ENCODE results near the gene ITGAV.

ITGAV gene

DNA sequence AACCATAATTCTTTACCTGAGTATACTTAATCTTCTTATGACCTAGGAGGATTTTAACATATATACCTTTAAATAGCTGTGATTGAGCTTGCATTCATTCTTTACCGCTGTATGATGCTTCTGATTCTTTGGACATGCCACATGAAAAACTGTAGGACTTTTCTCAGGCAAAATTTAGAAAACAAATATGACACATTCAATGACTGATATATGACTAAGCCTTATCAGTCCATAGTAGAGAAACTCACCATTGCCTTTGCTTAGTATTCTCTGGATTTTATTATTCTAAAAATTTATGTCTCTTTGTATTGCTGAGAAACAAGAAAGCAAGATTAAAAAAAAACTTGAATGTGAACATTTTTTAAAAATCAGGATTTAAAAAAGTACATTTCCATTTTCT is 107.7 kb downstream of the ITGAV start:
- no peaks in the 10 kb centered on the region for H3K9me3 ChIP-seq (ENCODE audit: insufficient read depth, low read depth, low read length)
- H4K8ac ChIP-seq (ENCODE audit: low read depth, low read length): no peak overlapping the region
- no peak overlapping the region for H2BK120ac ChIP-seq (ENCODE audit: insufficient read depth, low read length, poor library complexity)
- H2AFZ ChIP-seq (ENCODE audit: insufficient read depth, low read length, poor library complexity): no peak overlapping the region
- WGBS (ENCODE audit: extremely low coverage, insufficient coverage, insufficient read length): no CpG with 5 or more reads among the region's 1 CpG
- no peak overlapping the region for H3K4ac ChIP-seq (ENCODE audit: low read depth, low read length)
- H3K79me2 ChIP-seq (ENCODE audit: control insufficient read depth, insufficient read depth, low read length, poor library complexity): no peaks in the 10 kb centered on the region
- H3K23ac ChIP-seq (ENCODE audit: low read length): no peak overlapping the region
- H2AK5ac ChIP-seq (ENCODE audit: low read length): no peak overlapping the region
- no peak overlapping the region for H4K12ac ChIP-seq (ENCODE audit: low read depth, low read length)
- H3K27ac ChIP-seq (ENCODE audit: low read depth, low read length): no peak overlapping the region
- no peaks in the 10 kb centered on the region for H3K27me3 ChIP-seq (ENCODE audit: insufficient read depth, low read length)
- no peak overlapping the region for H3K9ac ChIP-seq (ENCODE audit: low read length)
- no peak overlapping the region for H3K18ac ChIP-seq (ENCODE audit: low read length)
- DNase-seq: no peak
- H3K4me2 ChIP-seq (ENCODE audit: low read length): no peak overlapping the region
- no peak overlapping the region for H2BK12ac ChIP-seq (ENCODE audit: low read length)
- H3K4me1 ChIP-seq (ENCODE audit: control insufficient read depth in 1 of 2, insufficient read depth in 2 of 2, low read length in 2 of 2): peaks cover 0 to 4% of the 10 kb centered on the region in 2 experiments
- no peaks in the 10 kb centered on the region for H3K36me3 ChIP-seq (ENCODE audit: control insufficient read depth in 1 of 2, insufficient read depth in 2 of 2, low read length in 2 of 2)
- no peak overlapping the region for H3K4me3 ChIP-seq (ENCODE audit: low read depth, low read length)
- H2BK5ac ChIP-seq (ENCODE audit: low read depth, low read length, poor library complexity): no peak overlapping the region
- peaks cover 4% of the 10 kb centered on the region for H3K79me1 ChIP-seq (ENCODE audit: low read length)
- no peak overlapping the region for H3K14ac ChIP-seq (ENCODE audit: low read length)
- H4K91ac ChIP-seq (ENCODE audit: low read depth, low read length): no peak overlapping the region

DNA sequence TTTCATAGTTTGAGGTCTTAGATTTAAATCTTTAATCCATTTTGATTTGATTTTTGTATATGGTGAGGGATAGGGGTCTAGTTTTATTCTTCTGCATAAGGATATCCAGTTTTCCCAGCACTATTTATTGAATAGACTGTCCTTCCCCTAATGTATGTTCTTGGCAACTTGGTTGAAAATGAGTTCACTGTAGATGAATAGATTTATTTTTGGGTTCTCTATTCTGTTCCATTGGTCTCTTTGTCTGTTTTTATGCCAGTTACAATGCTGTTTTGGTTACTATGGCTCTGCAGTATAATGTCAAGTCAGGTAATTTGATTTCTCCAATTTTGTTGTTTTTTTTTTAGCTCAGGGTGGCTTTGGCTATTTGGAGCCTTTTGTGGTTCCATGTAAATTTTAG is 109.9 kb downstream of the ITGAV start:
- H3K27me3 ChIP-seq (ENCODE audit: insufficient read depth, low read length): no peaks in the 10 kb centered on the region
- H2BK120ac ChIP-seq (ENCODE audit: insufficient read depth, low read length, poor library complexity): no peak overlapping the region
- no peak overlapping the region for H4K8ac ChIP-seq (ENCODE audit: low read depth, low read length)
- no peak overlapping the region for H3K18ac ChIP-seq (ENCODE audit: low read length)
- H3K79me1 ChIP-seq (ENCODE audit: low read length): no peaks in the 10 kb centered on the region
- H2BK12ac ChIP-seq (ENCODE audit: low read length): no peak overlapping the region
- no peaks in the 10 kb centered on the region for H3K9me3 ChIP-seq (ENCODE audit: insufficient read depth, low read depth, low read length)
- no peak overlapping the region for H3K27ac ChIP-seq (ENCODE audit: low read depth, low read length)
- H3K23ac ChIP-seq (ENCODE audit: low read length): no peak overlapping the region
- no peak overlapping the region for H2AK5ac ChIP-seq (ENCODE audit: low read length)
- H4K12ac ChIP-seq (ENCODE audit: low read depth, low read length): no peak overlapping the region
- no peak overlapping the region for H3K4me3 ChIP-seq (ENCODE audit: low read depth, low read length)
- no peaks in the 10 kb centered on the region for H3K79me2 ChIP-seq (ENCODE audit: control insufficient read depth, insufficient read depth, low read length, poor library complexity)
- H3K9ac ChIP-seq (ENCODE audit: low read length): no peak overlapping the region
- H4K91ac ChIP-seq (ENCODE audit: low read depth, low read length): no peak overlapping the region
- H3K14ac ChIP-seq (ENCODE audit: low read length): no peak overlapping the region
- no peak for DNase-seq
- no peaks in the 10 kb centered on the region for H3K4me1 ChIP-seq (ENCODE audit: control insufficient read depth in 1 of 2, insufficient read depth in 2 of 2, low read length in 2 of 2)
- no peak overlapping the region for H3K4me2 ChIP-seq (ENCODE audit: low read length)
- H3K36me3 ChIP-seq (ENCODE audit: control insufficient read depth in 1 of 2, insufficient read depth in 2 of 2, low read length in 2 of 2): no peaks in the 10 kb centered on the region
- H3K4ac ChIP-seq (ENCODE audit: low read depth, low read length): no peak overlapping the region
- H2BK5ac ChIP-seq (ENCODE audit: low read depth, low read length, poor library complexity): no peak overlapping the region
- H2AFZ ChIP-seq (ENCODE audit: insufficient read depth, low read length, poor library complexity): no peak overlapping the region

DNA sequence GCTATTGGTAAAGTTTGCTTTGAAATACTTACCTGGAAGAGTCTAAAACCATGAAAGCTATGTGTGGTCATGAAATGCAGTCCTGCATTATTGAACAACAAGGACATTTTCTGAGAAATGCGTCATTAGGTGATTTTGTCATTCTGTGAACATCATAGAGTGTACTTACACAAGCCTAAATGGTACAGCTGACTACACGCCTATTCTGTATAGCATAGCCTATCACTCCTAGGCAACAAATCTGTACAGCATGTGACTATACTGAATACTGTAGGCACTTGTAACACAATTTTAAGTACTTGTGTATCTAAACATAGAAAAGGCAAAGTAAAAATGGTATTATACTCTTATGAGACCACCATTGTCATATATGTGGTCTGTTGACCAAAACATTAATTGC is 112.2 kb downstream of the ITGAV start:
- Histone ChIP-seq H2AK5ac (ENCODE audit: low read length) (no peak overlapping the region), H4K91ac (ENCODE audit: low read depth, low read length) (no peak overlapping the region), H2BK120ac (ENCODE audit: insufficient read depth, low read length, poor library complexity) (no peak overlapping the region), H3K9ac (ENCODE audit: low read length) (no peak overlapping the region), H3K4ac (ENCODE audit: low read depth, low read length) (no peak overlapping the region), H3K14ac (ENCODE audit: low read length) (no peak overlapping the region), H3K79me1 (ENCODE audit: low read length) (no peaks in the 10 kb centered on the region), H3K79me2 (ENCODE audit: control insufficient read depth, insufficient read depth, low read length, poor library complexity) (no peaks in the 10 kb centered on the region), H3K27ac (ENCODE audit: low read depth, low read length) (no peak overlapping the region), H2BK12ac (ENCODE audit: low read length) (no peak overlapping the region), H3K23ac (ENCODE audit: low read length) (no peak overlapping the region), H3K27me3 (ENCODE audit: insufficient read depth, low read length) (no peaks in the 10 kb centered on the region), H2AFZ (ENCODE audit: insufficient read depth, low read length, poor library complexity) (no peak overlapping the region), H2BK5ac (ENCODE audit: low read depth, low read length, poor library complexity) (no peak overlapping the region), H3K4me2 (ENCODE audit: low read length) (no peak overlapping the region), H4K8ac (ENCODE audit: low read depth, low read length) (no peak overlapping the region), H3K9me3 (ENCODE audit: insufficient read depth, low read depth, low read length) (no peaks in the 10 kb centered on the region), H4K12ac (ENCODE audit: low read depth, low read length) (no peak overlapping the region), H3K18ac (ENCODE audit: low read length) (no peak overlapping the region), H3K4me1 (ENCODE audit: control insufficient read depth in 1 of 2, insufficient read depth in 2 of 2, low read length in 2 of 2) (no peaks in the 10 kb centered on the region), H3K36me3 (ENCODE audit: control insufficient read depth in 1 of 2, insufficient read depth in 2 of 2, low read length in 2 of 2) (peaks cover 0 to 2% of the 10 kb centered on the region in 2 experiments), H3K4me3 (ENCODE audit: low read depth, low read length) (no peak overlapping the region)
- DNase-seq: no peak
- WGBS (ENCODE audit: extremely low coverage, insufficient coverage, insufficient read length): no CpG with 5 or more reads among the region's 2 CpGs

DNA sequence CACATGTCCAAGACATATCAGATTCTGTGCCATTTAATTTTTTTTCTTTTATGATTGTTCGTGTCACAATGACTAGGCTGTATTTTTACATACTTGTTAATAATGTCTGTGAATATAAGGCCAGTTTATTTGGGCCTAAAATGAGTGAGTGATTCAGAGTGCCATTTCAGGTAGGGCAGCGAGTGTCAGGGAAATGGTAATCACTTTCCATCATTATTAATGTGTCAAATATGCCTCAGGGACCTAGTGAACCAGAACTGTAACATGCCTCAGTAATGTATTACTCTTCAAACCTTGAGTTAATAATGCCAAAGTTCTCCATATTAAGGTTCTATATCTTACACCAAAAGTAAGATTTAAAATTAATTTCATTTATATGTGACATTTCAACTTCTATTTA is 112.6 kb downstream of the ITGAV start:
- no peaks in the 10 kb centered on the region for H3K79me1 ChIP-seq (ENCODE audit: low read length)
- H3K79me2 ChIP-seq (ENCODE audit: control insufficient read depth, insufficient read depth, low read length, poor library complexity): no peaks in the 10 kb centered on the region
- no peaks in the 10 kb centered on the region for H3K9me3 ChIP-seq (ENCODE audit: insufficient read depth, low read depth, low read length)
- no peak overlapping the region for H4K91ac ChIP-seq (ENCODE audit: low read depth, low read length)
- no peak overlapping the region for H3K4me2 ChIP-seq (ENCODE audit: low read length)
- H2AFZ ChIP-seq (ENCODE audit: insufficient read depth, low read length, poor library complexity): no peak overlapping the region
- no peak overlapping the region for H3K14ac ChIP-seq (ENCODE audit: low read length)
- H2BK12ac ChIP-seq (ENCODE audit: low read length): no peak overlapping the region
- H3K18ac ChIP-seq (ENCODE audit: low read length): no peak overlapping the region
- H3K4me1 ChIP-seq (ENCODE audit: control insufficient read depth in 1 of 2, insufficient read depth in 2 of 2, low read length in 2 of 2): no peaks in the 10 kb centered on the region
- no peak overlapping the region for H3K9ac ChIP-seq (ENCODE audit: low read length)
- no peak for DNase-seq
- H4K8ac ChIP-seq (ENCODE audit: low read depth, low read length): no peak overlapping the region
- no peak overlapping the region for H2AK5ac ChIP-seq (ENCODE audit: low read length)
- H4K12ac ChIP-seq (ENCODE audit: low read depth, low read length): no peak overlapping the region
- no peak overlapping the region for H3K4ac ChIP-seq (ENCODE audit: low read depth, low read length)
- H2BK120ac ChIP-seq (ENCODE audit: insufficient read depth, low read length, poor library complexity): no peak overlapping the region
- H3K36me3 ChIP-seq (ENCODE audit: control insufficient read depth in 1 of 2, insufficient read depth in 2 of 2, low read length in 2 of 2): peaks cover 0 to 2% of the 10 kb centered on the region in 2 experiments
- H3K4me3 ChIP-seq (ENCODE audit: low read depth, low read length): no peak overlapping the region
- no peak overlapping the region for H3K27ac ChIP-seq (ENCODE audit: low read depth, low read length)
- WGBS (ENCODE audit: extremely low coverage, insufficient coverage, insufficient read length): no CpG with 5 or more reads among the region's 2 CpGs
- H3K27me3 ChIP-seq (ENCODE audit: insufficient read depth, low read length): no peaks in the 10 kb centered on the region
- H3K23ac ChIP-seq (ENCODE audit: low read length): no peak overlapping the region
- H2BK5ac ChIP-seq (ENCODE audit: low read depth, low read length, poor library complexity): no peak overlapping the region
